Measurements from ENCODE around the gene RIPOR3. TPM values are rescaled to one million over a fixed set of nuclear protein-coding genes. Genes with fewer than 3 reads are reported as not detected.
"Not testable (repeated sequence)": the region's sequence is repeated elsewhere in the genome, so short reads cannot be mapped to it uniquely, and the experiment has no call there.

RIPOR3 gene
- total and polyA plus RNA-seq, 12 donors: 1.6 to 50.2 (median 3.3) TPM

- TF ChIP-seq CTCF (IDR thresholded peaks at IDR 0.05): no peak
- ATAC-seq: no peak
- no peak for DNase-seq
- intact Hi-C loops (cut with DNase I): no loop called here
- no peak overlapping the region for H3K27ac ChIP-seq
- 94 to 97% methylated on average over 5 of the region's 5 CpGs for WGBS, 2 donors
- no peak overlapping the region for H3K4me3 ChIP-seq
- H3K27me3 ChIP-seq: no peaks in the 10 kb centered on the region
- H3K4me1 ChIP-seq: peaks cover 0 to 10% (median 0%) of the 10 kb centered on the region in 9 donors
- H3K36me3 ChIP-seq: no peaks in the 10 kb centered on the region
- no peaks in the 10 kb centered on the region for H3K9me3 ChIP-seq
Measured at GRCh38 chr20:50699688-50700087, 8.3 kb upstream of the RIPOR3 start.

- H3K27ac ChIP-seq; H3K36me3 ChIP-seq; intact Hi-C loops (cut with DNase I); H3K9me3 ChIP-seq; H3K27me3 ChIP-seq; ATAC-seq; DNase-seq; H3K4me3 ChIP-seq; H3K4me1 ChIP-seq: not testable (repeated sequence)
- WGBS, 2 donors: 95 to 96% methylated on average over 7 of the region's 7 CpGs
Measured at GRCh38 chr20:50698255-50698654, 6.9 kb upstream of the RIPOR3 start.

GRCh38 chr20:50695135-50695872 lies 4.0 kb upstream of the RIPOR3 start:
- H3K27ac ChIP-seq: peak overlapping the region in 3 of 10 donors; percentile 1 to 10 (median 6)
- no peak for TF ChIP-seq CTCF (IDR thresholded peaks at IDR 0.05)
- DNase-seq: no peak

GRCh38 chr20:50694379-50695134 lies 3.2 kb upstream of the RIPOR3 start:
- TF ChIP-seq CTCF (IDR thresholded peaks at IDR 0.05): no peak
- peak overlapping the region in 2 of 10 donors; percentile 1 to 10 for H3K27ac ChIP-seq
- H3K4me3 ChIP-seq: no peak overlapping the region
- DNase-seq: no peak
- no peaks in the 10 kb centered on the region for H3K9me3 ChIP-seq
- peaks cover 0 to 42% (median 9%) of the 10 kb centered on the region in 7 donors for H3K27me3 ChIP-seq
- 82 to 84% methylated on average over 9 of the region's 9 CpGs for WGBS, 2 donors
- H3K4me1 ChIP-seq: peaks cover 0 to 37% (median 30%) of the 10 kb centered on the region in 9 donors
- intact Hi-C loops (cut with DNase I): no loop called here
- no peak for ATAC-seq
- H3K36me3 ChIP-seq: no peaks in the 10 kb centered on the region

More at GRCh38 chr20:50695135-50695872, 4.0 kb upstream of the RIPOR3 start:
- intact Hi-C loops (cut with DNase I): no loop called here
- no peaks in the 10 kb centered on the region for H3K9me3 ChIP-seq
- H3K27me3 ChIP-seq: peaks cover 0 to 35% (median 9%) of the 10 kb centered on the region in 7 donors
- H3K4me3 ChIP-seq: no peak overlapping the region
- ATAC-seq: peak in 2 of 8 donors; percentile 5 to 70
- H3K36me3 ChIP-seq: no peaks in the 10 kb centered on the region
- H3K4me1 ChIP-seq: peaks cover 0 to 31% (median 22%) of the 10 kb centered on the region in 9 donors
- WGBS, 2 donors: 68 to 75% methylated on average over 9 of the region's 9 CpGs
